HG03520 (cell line): ENCODE results near the gene ATRNL1.

Experiments used
- ATAC-seq: cut with Tn5 transposase; IDR thresholded peaks from one replicate; pipeline ENCODE4 v1.9.1; 2021; ENCODE audit warnings: mild to moderate bottlenecking, moderate library complexity; ENCODE audit not compliant: unreplicated experiment

The ATRNL1 gene

DNA sequence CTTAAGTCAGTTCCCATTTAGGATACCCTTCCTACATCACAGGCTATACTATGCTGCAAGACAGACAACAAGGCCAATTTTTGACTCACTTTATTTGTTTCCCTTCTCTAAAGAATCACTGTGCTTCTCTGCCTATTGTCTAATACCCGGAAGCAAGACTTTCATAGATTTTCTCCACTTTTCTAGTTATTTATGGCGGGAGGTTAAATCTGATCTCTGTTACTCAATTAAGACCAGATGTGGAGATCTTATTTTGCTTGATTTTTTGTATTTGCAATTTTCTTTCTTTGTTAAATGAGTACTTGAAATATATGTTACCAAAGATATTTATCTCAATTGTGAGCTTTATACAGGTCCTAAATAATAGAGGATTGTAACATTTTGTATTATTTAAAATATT is 511.5 kb downstream of the ATRNL1 start:
- no peak for ATAC-seq

DNA sequence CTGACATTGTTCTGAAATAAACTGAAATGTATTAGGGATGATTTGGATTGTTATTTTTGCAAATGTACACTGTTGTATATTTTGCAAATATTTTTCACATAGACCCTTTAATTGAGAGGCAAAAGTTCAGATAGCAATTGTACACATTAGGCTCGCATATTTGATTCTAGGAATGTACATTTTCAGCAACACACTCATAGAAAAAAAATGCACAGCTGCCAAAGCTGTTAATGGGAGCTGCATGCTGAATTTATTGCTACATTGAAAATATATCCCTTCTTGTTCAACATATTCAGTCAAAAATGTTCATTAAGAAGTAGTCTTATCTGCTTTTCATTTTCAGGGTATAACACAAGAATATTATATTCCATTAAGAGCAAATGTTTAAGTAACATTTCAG is 512.9 kb downstream of the ATRNL1 start:
- no peak for ATAC-seq

DNA sequence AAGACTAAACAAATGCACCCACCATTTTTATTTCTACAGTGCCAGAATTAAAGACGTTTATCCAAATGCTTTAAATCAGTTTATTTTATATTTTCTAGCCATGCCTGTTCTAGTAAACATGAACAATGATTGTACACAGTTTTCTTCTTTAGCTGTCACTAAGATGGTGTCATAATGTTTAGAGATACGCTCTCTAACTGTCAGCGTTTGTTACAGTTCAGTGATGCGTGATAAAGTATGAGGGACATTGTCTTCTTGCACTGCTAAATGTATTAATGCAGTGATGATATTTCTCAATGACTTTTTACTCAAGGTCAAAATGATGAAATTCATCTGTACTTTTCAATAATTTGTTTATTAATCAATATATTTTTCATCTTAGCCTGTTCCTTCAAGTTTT is 513.6 kb downstream of the ATRNL1 start:
- no peak for ATAC-seq

DNA sequence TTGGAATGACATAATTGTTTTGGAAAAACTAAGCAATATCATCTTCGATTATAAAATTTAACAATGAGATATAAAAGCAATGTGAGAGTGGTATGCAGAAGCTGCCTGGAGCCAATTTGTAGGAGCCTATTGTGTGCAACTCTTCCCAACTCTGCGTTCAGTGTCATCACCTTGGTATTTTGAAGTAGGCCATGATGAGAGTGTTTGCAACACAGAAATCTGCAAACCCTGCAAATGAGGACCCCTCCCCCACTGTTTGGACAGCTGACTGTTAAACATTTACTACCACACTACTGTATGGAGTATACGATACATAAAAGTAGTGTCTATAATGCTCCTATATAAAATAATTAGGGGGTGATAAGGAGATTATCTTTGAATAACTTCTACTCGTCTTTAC is 531.3 kb downstream of the ATRNL1 start:
- no peak for ATAC-seq

DNA sequence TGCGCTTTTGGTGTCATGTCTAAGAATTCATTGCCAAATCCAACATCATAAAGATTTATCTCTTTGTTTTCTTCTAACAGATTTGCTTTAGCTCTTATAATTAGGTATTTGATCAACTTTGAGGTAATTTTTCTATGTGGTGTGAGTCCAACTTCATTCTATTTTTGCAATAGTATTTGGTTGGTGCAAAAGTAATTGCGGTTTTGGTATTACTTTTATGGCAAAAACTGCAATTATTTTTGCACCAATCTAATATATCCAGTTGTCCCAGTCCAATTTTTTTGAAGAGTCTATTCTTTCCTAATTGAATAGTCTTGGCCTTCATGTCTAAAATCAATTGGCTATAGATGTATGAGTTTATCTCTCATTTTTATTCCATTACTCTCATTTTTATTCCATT is 535.5 kb downstream of the ATRNL1 start:
- no peak for ATAC-seq

DNA sequence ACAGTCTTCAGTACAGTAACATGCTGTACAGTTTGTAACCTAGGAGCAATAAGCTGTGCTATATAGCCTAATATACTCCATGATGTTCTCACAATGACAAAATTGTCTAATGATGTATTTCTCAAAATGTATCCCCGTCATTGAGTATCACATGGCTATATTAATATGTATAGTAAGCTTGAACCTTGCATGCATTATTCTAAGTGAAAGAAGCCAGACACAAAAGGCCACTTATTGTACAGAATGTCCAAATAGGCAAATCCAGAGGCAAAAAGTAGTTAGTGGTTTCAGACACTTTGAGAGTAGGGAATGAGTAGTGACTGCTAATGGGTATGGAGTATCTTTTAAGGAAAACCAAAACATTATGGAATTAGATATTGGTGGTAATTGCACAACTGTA is 545.1 kb downstream of the ATRNL1 start:
- no peak for ATAC-seq

DNA sequence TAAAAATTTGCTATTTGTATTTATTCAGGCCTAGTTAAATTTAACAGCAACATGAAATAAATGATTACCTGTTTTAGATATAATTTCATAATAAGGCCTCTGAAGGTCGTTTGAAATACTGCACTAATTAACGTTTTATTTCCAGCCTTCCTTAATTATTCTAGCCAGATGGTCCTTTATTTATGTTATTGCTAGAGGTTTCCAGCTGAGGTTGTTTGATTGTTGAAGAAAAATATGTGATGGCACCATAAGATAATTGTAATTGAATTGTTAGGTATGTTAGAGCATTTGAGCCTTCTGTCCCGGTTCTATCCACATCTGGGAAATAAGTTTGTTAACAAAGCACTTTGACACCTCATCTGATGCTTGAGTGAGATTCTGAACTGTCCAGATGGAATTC is 556.1 kb downstream of the ATRNL1 start:
- ATAC-seq, result no peak

DNA sequence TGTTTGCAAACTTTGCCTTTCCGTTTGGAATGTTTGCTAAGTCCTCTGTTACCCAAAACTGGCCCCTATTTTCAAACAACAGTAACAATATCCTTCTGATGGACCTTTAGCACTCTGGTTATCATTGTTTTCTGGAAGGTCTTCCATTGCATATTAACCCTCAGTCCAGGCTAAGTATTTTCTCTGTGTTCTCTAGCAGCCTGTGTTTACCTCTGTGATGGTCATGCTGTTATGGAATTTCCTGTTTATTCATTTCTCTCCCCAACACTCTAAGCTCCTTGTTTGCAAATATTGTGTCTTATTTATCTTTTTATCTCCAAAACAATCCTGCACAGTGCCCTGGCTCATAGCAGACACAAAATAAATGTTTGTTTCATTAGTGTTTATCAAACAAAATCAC is 560.3 kb downstream of the ATRNL1 start:
- ATAC-seq, result no peak

DNA sequence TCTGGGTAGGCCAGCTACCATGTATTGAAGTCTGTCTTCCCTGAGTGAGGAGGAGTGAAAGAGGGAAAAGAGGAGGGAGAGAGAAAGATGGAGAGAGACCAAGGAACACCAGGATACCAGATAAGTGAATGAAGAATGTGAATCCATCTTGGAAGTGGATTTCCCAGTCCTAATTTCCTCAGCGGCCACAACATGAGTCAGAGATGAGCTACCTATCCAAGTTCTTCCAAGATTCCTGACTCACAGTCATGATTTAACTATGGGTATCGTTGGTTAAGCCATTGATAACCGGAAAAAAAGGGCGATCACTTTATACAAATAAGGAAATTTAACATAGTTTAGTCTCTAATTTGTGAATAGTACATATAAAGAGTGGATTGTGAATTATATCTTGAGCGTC is 561.8 kb downstream of the ATRNL1 start:
- ATAC-seq, result no peak

DNA sequence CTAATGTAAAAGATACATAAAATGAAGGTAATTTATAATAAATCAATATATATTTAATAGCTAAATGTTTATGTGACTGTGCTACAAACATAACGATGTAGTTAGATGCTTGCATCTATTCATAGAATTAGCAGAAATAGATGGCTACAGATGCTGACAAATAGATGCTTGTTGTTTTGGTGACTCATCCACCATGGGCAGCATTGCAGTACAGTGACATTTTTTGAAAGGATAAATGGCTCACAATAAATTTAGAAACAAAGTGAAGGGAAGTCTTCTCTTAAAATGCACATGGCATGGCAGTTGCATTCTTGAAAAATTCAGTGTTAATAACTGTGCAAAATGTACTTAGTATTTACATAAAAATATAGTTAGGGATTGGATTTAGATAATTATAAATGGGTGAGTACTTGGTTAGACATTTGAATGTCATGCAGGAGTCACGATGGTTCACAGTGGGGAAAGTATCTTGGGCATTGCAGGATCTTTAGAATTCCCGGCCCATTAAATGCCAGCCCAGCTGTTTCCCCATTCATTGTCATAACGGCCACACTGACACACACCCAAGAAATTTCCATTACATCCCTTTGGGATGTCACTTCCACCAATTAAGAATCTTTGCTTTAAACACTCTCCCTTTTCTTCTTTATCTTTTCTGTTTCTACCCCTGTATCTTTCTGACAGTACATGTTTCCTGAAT is 564.1 kb downstream of the ATRNL1 start:
- ATAC-seq, result no peak

DNA sequence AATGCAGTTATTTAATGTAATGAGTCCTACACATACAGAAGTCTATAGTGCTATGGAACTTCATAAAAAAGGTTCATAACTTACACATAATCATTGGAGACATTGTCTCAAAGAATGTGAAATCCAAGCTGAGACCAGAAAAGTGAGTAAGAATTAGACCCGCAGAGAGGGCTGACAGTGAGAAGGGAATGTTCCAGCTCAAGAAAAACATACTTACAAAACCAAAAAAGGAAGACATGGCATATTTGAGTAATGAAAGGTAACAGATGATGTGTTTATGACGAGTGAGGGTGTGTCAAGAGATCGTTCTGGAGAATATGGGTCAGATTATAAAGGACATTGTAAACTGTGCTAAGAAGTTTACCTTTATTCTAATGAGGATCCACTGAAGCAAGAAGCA is 566.5 kb downstream of the ATRNL1 start:
- no peak for ATAC-seq

DNA sequence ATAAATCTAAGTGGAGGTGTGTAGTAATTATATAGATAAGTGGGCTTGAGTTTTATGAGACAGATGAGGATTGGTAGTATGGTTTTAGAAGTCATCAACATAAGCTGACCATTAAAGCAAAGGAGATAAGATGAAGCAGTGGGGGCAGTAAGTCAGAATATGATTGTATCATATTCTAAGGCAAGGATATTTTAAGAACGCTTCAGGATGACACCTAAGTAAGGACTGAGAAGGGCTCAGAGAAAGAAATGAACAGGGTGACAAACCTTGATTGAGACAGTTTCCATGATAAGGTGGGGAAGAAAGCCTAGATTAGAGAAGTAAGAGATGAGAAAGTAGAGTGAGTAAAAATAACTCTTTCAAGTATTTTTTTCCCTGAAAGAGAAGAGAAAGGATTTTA is 567.2 kb downstream of the ATRNL1 start:
- ATAC-seq, result no peak

DNA sequence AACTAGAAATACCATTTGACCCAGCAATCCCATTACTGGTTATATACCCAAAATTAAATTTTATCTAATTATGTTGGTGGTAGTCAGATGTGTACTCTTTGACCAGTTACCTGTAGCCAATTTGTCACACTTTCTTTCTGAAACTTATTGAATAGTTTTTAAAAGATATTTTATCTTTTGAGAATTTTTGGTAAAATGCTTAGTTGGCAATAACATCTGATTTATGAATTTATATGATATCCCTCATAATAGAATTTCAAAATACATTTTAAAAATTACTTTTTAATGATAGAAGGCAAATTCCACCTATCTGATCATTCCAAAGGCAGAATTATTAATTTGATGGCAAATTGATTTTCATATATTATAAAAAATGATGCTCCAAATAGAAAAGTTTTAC is 569.3 kb downstream of the ATRNL1 start:
- ATAC-seq, result no peak

DNA sequence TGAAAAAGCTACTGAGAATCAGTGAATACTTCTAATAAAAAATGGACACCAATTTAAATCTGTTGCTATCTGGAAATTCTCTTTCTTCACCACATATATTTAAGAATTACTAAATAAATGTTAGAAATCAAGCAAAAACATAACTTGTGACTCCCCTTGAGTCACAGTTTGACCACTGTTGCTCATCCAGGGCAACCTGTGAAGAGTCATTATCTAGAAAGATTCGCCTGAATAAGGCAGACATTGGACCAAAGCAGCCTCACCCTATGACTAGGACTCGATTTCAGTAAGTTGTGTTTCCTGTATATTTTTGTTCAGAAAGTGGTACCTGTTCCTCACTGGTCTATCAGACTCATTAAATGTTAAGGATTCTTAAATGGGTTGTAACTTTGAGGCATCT is 572.4 kb downstream of the ATRNL1 start:
- ATAC-seq, result no peak

DNA sequence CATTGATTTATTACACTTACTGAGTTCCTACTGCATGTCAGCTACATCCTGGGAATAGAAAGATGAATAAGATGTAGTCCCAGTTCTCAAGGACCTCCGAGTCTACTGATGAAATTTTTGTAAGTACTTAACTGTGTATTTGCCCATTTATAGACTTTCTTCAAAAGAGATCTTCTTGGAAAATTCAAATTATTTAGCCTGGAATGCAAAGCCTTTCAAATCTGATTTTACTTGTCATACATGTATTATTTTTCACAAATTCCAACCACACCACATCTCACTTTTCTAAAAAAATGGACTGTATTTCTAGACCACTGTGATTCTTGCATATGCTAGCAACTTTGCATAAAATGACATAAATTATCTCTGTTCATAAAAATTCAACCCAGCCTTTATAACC is 581.3 kb downstream of the ATRNL1 start:
- no peak for ATAC-seq

DNA sequence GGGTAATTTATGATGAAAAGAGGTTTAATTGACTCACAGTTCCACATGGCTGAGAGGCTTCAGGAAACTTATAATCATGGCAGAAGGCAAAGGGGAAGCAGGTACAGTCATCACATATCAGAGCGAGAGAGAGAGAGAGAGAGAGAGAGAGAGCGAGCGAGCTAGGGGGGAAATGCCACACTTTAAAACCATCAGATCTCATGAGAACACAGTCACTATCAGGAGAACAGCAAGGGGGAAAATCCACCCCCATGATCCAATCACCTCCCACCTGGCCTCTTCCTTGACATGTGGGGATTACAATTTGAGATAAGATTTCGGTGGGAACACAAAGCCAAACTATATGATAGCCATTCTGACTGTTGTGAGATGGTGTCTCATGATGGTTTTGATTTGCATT is 603.6 kb downstream of the ATRNL1 start:
- no peak for ATAC-seq

DNA sequence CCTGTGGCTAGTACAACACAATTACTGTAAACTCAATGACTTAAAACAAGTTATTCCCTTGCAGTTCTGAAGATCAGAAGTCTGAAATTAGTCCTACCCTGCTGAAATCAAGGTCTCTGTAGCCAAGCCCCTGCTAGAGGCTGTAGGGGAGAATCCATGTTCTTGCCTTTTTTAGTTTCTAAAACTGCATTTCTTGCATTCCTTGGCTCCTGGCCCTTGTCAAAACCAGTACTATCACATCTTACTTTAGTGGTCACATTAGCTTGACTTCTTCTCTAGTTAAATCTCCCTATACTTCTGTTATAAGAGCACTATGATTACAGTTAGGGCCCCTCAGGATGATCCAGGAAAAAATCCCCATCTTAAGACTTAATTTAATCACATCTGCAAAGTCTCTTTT is 612.9 kb downstream of the ATRNL1 start:
- ATAC-seq, result no peak

DNA sequence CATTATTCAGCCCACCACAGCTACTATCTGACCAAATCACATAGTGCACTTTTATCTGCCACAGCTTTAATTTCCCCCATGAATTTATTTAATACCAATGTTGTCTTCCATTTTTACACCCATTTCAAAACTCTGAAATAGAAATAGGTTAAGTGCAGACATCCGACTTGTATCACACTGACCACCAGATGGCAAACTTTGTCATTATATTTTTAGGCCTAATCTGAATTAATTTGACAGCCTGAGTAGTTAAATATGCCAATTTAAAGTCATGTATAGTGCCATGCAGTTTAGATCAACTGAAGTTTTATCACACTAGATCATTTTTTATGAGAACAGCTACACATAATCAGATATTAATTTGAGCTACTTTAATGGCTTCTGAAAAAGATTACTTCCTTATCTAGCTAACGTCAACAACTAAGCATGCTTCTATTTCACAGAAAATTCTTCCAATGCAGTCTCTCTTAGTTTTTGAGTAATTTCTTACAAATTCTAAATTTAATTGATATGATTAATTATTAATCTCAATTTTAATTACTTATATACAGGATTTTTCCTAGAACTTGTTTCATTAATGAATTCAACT is 613.4 kb downstream of the ATRNL1 start:
- ATAC-seq, result no peak

DNA sequence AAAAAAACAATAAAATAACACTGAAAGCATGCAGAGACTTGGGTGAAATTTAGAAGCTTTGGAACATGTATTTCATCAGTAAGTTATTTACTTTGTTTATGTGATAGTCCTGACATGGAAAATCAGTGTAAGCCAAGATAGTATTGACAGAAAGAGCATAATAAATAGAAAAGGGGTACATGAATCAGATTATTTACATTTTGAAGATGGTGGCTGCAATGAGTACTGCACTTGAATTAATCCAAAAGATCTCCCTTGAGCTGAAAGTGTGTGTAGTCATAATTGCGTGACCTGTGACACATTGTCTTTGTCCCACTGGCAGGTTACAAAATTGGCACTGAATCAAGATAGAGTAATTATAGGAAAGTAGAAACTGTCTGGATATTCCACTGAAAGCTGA is 617.0 kb downstream of the ATRNL1 start:
- no peak for ATAC-seq

DNA sequence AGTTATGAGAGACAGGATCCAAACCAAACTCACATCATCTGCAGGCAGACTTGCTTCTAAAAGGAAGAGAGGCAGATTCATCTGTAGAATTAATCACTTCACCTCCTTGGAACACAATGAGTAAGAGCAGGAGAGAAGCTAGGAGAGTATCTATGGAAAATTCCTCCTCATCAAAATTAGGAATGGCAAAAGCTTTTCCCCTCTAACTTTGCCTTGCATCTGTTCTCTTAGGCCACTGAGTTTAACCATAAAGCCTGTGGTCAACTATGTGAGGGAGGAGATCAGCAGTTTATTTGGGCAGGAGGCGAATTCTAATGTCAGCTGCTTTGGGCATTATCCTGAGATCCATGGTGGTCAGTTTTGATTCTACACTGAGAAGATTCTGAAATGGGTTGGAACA is 618.1 kb downstream of the ATRNL1 start:
- no peak for ATAC-seq

DNA sequence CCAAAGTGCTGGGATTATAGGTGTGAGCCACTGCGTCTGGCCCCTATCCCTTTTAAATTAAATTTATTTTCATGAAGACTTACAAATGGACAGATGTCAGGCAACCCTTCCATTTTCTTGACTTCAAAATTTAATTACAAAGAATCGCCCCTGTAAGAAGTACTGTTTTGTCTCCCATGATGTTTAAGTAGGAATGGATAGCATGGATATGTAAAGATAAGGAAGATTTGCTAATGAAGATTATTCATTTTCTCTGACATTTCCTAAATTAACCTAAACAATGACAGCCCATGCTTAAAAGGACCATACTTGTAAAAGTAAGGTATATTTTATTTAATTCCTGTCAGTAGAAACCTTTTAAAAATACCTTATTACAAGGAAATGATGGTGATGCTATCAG is 627.0 kb downstream of the ATRNL1 start:
- ATAC-seq, result no peak

DNA sequence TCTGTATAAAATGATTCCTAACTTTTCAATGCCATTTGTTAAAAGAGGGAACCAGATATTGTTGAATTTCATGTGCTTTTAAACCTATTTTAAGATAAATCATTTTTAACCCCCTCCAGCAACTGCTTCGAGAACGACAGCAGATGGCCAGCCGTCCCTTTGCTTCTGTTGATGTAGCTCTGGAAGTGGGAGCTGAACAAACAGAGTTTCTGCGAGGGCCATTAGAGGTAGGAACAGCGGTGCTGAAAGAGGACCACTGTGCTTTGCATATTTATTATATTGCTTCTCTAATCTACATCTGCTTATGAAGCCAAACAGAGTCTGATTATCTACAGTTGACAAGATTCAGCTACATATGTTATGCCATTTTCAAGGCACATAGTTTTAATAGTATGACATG is 634.0 kb downstream of the ATRNL1 start:
- ATAC-seq, result no peak

DNA sequence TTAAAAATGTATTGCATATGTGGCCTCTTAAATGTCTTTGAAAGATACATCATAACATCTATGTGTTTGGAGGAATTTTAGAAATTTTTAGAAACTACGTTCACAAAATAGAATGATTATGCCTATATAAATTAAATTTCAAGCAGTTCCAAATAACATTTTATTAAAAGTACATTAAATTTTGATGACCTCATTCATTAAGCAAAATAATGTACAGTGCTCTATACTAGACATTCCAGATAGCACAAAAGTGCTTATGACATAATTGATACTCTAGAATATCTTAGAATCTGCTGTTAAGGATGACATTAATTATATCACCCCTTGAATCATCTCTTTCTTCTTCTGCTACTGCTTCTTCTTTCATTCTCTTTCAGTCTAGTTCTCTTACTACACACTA is 650.9 kb downstream of the ATRNL1 start:
- ATAC-seq, result no peak
